Body of pancreas (tissue), 4 donors: ENCODE data around the gene SYNE3. TPM values are rescaled to one million over a fixed set of nuclear protein-coding genes. Genes with fewer than 3 reads are reported as not detected.

Experiments used
- ATAC-seq: fragments of 150-250 bp; one replicate; pipeline ENCODE4 v1.9.1; 2016
- DNase-seq, 4 donors: peaks; one replicate each; pipeline ENCODE4 v3.0.0-alpha.2; 2019
- H3K27ac ChIP-seq, 4 donors: fragments of 200-600 bp; sonication (generic); 1 replicate in 3 of 4; 2 replicates in 1 of 4; pipeline versions ENCODE4 v1.5.1 to v1.6.1; 2016 to 2019; ENCODE audit warnings: mild to moderate bottlenecking in 1 of 4, mixed read lengths in 1 of 4, moderate library complexity in 1 of 4
- H3K27me3 ChIP-seq, 2 donors: fragments of 200-600 bp; sonication (generic); one replicate each; pipeline ENCODE4 v1.6.0; 2016; ENCODE audit warnings: mild to moderate bottlenecking in 1 of 2
- H3K36me3 ChIP-seq, 2 donors: fragments of 200-600 bp; sonication (generic); replicated peaks in 1 of 2; 2 replicates each; pipeline ENCODE4 v1.5.1; 2016; ENCODE audit warnings: low read depth in 2 of 2; ENCODE audit not compliant: insufficient read depth in 1 of 2
- H3K4me1 ChIP-seq: fragments of 200-600 bp; sonication (generic); one replicate; pipeline ENCODE4 v1.6.0; 2016
- H3K4me3 ChIP-seq, 2 donors: fragments of 200-600 bp; sonication (generic); 1 replicate in 1 of 2; 2 replicates in 1 of 2; pipeline ENCODE4 v1.5.1; 2016 to 2019
- H3K9me3 ChIP-seq, 3 donors: fragments of 200-600 bp; sonication (generic); 1 replicate in 2 of 3; 2 replicates in 1 of 3; pipeline ENCODE4 v1.5.1; 2016
- POLR2A ChIP-seq, 3 donors: fragments of 450-650 bp; IDR thresholded peaks; one replicate each; pipeline ENCODE4 v1.6.1; 2016; ENCODE audit warnings: antibody characterized with exemption in 3 of 3, mild to moderate bottlenecking in 2 of 3
- WGBS, 2 donors: methylation state at CpG; one replicate each; pipeline ENCODE4 v1.1.5; 2017; 5-methylcytosine and 5-hydroxymethylcytosine counted together
- intact Hi-C: fragments of 100-400 bp; cut with DNase I; formaldehyde crosslinking; loops from one replicate; pipeline ENCODE4 v1.15.1; 2023
- total RNA-seq, 2 donors: library from RNA; depleted of rRNA; stranded (reverse); fragments of >200 nt; gene quantifications; one replicate each; pipeline ENCODE4 v1.1.0, GENCODE V29; 2016
- TF ChIP-seq, protein P1 (sequence below), 7 experiments: fragments of 450-650 bp in 4 of 7; fragments of 200-600 bp in 3 of 7; sonication (generic) in 3 of 7; IDR thresholded peaks; one replicate each; pipeline ENCODE4 v1.5.1; 2016 to 2019; ENCODE audit warnings: antibody characterized with exemption in 7 of 7

The SYNE3 gene
- total RNA-seq, 2 donors from 2014 or later = 7.0 to 7.3 TPM

GRCh38 chr14:95547272-95547625 is 30.8 kb upstream of the SYNE3 start:
- Histone ChIP-seq H3K4me3 (no peak overlapping the region), H3K27ac (peak overlapping the region in 1 of 4 donors; percentile 44), H3K4me1 (peaks cover 6% of the 10 kb centered on the region), H3K9me3 (no peaks in the 10 kb centered on the region), H3K27me3 (no peaks in the 10 kb centered on the region), H3K36me3 (no peaks in the 10 kb centered on the region)
- WGBS, 2 donors = 82 to 87% methylated on average over 5 of the region's 5 CpGs
- TF ChIP-seq, protein P1, sequence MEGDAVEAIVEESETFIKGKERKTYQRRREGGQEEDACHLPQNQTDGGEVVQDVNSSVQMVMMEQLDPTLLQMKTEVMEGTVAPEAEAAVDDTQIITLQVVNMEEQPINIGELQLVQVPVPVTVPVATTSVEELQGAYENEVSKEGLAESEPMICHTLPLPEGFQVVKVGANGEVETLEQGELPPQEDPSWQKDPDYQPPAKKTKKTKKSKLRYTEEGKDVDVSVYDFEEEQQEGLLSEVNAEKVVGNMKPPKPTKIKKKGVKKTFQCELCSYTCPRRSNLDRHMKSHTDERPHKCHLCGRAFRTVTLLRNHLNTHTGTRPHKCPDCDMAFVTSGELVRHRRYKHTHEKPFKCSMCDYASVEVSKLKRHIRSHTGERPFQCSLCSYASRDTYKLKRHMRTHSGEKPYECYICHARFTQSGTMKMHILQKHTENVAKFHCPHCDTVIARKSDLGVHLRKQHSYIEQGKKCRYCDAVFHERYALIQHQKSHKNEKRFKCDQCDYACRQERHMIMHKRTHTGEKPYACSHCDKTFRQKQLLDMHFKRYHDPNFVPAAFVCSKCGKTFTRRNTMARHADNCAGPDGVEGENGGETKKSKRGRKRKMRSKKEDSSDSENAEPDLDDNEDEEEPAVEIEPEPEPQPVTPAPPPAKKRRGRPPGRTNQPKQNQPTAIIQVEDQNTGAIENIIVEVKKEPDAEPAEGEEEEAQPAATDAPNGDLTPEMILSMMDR (IDR thresholded peaks at IDR 0.05) = no peak
- TF ChIP-seq POLR2A (IDR thresholded peaks at IDR 0.05) = no peak
- intact Hi-C loops = no loop called here
- DNase-seq (no peak), ATAC-seq (no peak)

GRCh38 chr14:95545515-95546168 is 29.2 kb upstream of the SYNE3 start:
- 89 to 92% methylated on average over 5 of the region's 5 CpGs for WGBS, 2 donors
- TF ChIP-seq, protein P1 (IDR thresholded peaks at IDR 0.05) = no peak
- ATAC-seq = no peak

GRCh38 chr14:95544588-95544987 is 28.1 kb upstream of the SYNE3 start:
- Histone ChIP-seq H3K36me3 (no peaks in the 10 kb centered on the region), H3K27me3 (no peaks in the 10 kb centered on the region), H3K4me1 (peaks cover 13% of the 10 kb centered on the region), H3K9me3 (no peaks in the 10 kb centered on the region), H3K4me3 (no peak overlapping the region), H3K27ac (no peak overlapping the region)
- no peak for TF ChIP-seq POLR2A (IDR thresholded peaks at IDR 0.05)
- TF ChIP-seq, protein P1 (IDR thresholded peaks at IDR 0.05) = no peak
- ATAC-seq = no peak
- intact Hi-C loops = no loop called here
- DNase-seq = no peak
- 67 to 82% methylated on average over 8 of the region's 8 CpGs for WGBS, 2 donors

More at GRCh38 chr14:95545515-95546168, 29.2 kb upstream of the SYNE3 start:
- Histone ChIP-seq H3K27me3 (no peaks in the 10 kb centered on the region), H3K4me3 (no peak overlapping the region), H3K36me3 (no peaks in the 10 kb centered on the region), H3K4me1 (peaks cover 13% of the 10 kb centered on the region), H3K9me3 (no peaks in the 10 kb centered on the region), H3K27ac (no peak overlapping the region)
- no peak for DNase-seq
- intact Hi-C loops = no loop called here

DNA sequence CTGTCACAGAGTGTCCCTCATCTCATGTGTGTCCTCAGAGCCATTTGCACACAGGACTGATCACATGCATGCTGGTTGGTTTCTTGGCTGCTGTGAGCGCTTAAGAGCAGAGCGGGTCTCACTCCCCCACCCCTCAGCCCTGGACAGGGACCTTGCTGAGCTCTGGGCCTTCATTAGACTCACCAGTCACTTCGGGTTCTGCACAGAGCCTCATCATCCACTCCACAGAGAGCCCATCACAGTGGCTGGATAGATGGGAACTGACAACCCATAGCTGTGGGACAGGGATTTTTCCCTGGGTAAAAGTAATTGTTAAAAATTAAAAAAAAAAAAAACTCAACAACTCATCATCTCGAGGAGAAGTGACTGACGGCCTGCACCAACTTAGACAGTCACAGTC is 26.6 kb upstream of the SYNE3 start:
- intact Hi-C loops = no loop called here
- Histone ChIP-seq H3K4me3 (no peak overlapping the region), H3K27ac (no peak overlapping the region), H3K36me3 (no peaks in the 10 kb centered on the region), H3K4me1 (peaks cover 29% of the 10 kb centered on the region), H3K9me3 (no peaks in the 10 kb centered on the region), H3K27me3 (no peaks in the 10 kb centered on the region)
- 94 to 96% methylated on average over 4 to 5 of the region's 5 CpGs for WGBS, 2 donors
- no peak for DNase-seq
- no peak for ATAC-seq
- no peak for TF ChIP-seq POLR2A (IDR thresholded peaks at IDR 0.05)
- TF ChIP-seq, protein P1 (IDR thresholded peaks at IDR 0.05) = no peak
